ENCODE measurements around the gene TIGD3.

GRCh38 chr11:65401073-65401802 lies 46.7 kb downstream of the TIGD3 start:
- TF ChIP-seq CTCF (IDR thresholded peaks at IDR 0.05), result no peak
- no peak for TF ChIP-seq POLR2A (IDR thresholded peaks at IDR 0.05)

All from lower leg skin (tissue), 3 donors.